H9 (cell line): ENCODE measurements around the gene LBX2. TPM values are rescaled to one million over a fixed set of nuclear protein-coding genes. Genes with fewer than 3 reads are reported as not detected.

Source experiments
- DNase-seq: peaks from one replicate; pipeline ENCODE4 v3.0.0-alpha.2; 2017
- H2AFZ ChIP-seq: one replicate; pipeline ENCODE4 v1.6.1; 2013; ENCODE audit warnings: mild to moderate bottlenecking, low read length, control low read depth, moderate library complexity
- H2AK5ac ChIP-seq: 2 replicates; pipeline ENCODE4 v1.6.1; 2013; ENCODE audit warnings: low read length, control low read depth, mixed read lengths; ENCODE audit not compliant: insufficient read length
- H2BK120ac ChIP-seq: one replicate; pipeline ENCODE4 v1.6.1; 2013; ENCODE audit warnings: low read depth, mild to moderate bottlenecking, low read length, control low read depth, inconsistent platforms; ENCODE audit not compliant: poor library complexity, severe bottlenecking
- H2BK12ac ChIP-seq: 2 replicates; pipeline ENCODE4 v1.6.1; 2013; ENCODE audit warnings: low read length, control low read depth, mixed read lengths, low read depth; ENCODE audit not compliant: insufficient read length
- H2BK15ac ChIP-seq: 2 replicates; pipeline ENCODE4 v1.6.1; 2013; ENCODE audit warnings: low read depth, low read length, control low read depth
- H2BK20ac ChIP-seq: one replicate; pipeline ENCODE4 v1.6.1; 2013; ENCODE audit warnings: low read depth, mild to moderate bottlenecking, low read length, control low read depth, inconsistent platforms; ENCODE audit not compliant: poor library complexity, severe bottlenecking
- H2BK5ac ChIP-seq: 2 replicates; pipeline ENCODE4 v1.6.1; 2013; ENCODE audit warnings: low read length, control low read depth, mixed read lengths; ENCODE audit not compliant: insufficient read length
- H3K14ac ChIP-seq: 2 replicates; pipeline ENCODE4 v1.6.1; 2013; ENCODE audit warnings: low read length, control low read depth; ENCODE audit not compliant: insufficient read depth
- H3K18ac ChIP-seq: 2 replicates; pipeline ENCODE4 v1.6.1; 2013; ENCODE audit warnings: low read depth, mild to moderate bottlenecking, mixed read lengths, low read length, control low read depth; ENCODE audit not compliant: insufficient read length
- H3K23ac ChIP-seq: 2 replicates; pipeline ENCODE4 v1.6.1; 2013; ENCODE audit warnings: low read length, control low read depth, mixed read lengths, low read depth; ENCODE audit not compliant: insufficient read length
- H3K23me2 ChIP-seq: 2 replicates; pipeline ENCODE4 v1.6.1; 2013; ENCODE audit warnings: low read depth, mild to moderate bottlenecking, mixed read lengths, low read length, control low read depth; ENCODE audit not compliant: insufficient read length, poor library complexity, severe bottlenecking
- H3K27ac ChIP-seq: 2 replicates; pipeline ENCODE4 v1.5.1; 2013; ENCODE audit warnings: low read length, control low read depth, mixed read lengths, low read depth; ENCODE audit not compliant: insufficient read length
- H3K27me3 ChIP-seq: 2 replicates; pipeline ENCODE4 v1.6.1; 2013; ENCODE audit warnings: low read length, control low read depth, inconsistent platforms; ENCODE audit not compliant: insufficient read depth
- H3K4ac ChIP-seq: 2 replicates; pipeline ENCODE4 v1.6.1; 2013; ENCODE audit warnings: low read depth, mild to moderate bottlenecking, control low read depth, inconsistent platforms, low read length, moderate library complexity
- H3K4me1 ChIP-seq: 2 replicates; pipeline ENCODE4 v1.6.1; 2013; ENCODE audit warnings: low read length, control low read depth, inconsistent platforms; ENCODE audit not compliant: insufficient read depth
- H3K4me2 ChIP-seq: 2 replicates; pipeline ENCODE4 v1.6.1; 2013; ENCODE audit warnings: low read length, control low read depth, mixed read lengths; ENCODE audit not compliant: insufficient read length, insufficient read depth
- H3K56ac ChIP-seq: 2 replicates; pipeline ENCODE4 v1.6.1; 2013; ENCODE audit warnings: low read depth, mild to moderate bottlenecking, mixed read lengths, low read length, control low read depth; ENCODE audit not compliant: insufficient read length
- H3K79me1 ChIP-seq: 2 replicates; pipeline ENCODE4 v1.6.1; 2013; ENCODE audit warnings: low read depth, mild to moderate bottlenecking, moderate library complexity, low read length, control low read depth, inconsistent platforms; ENCODE audit not compliant: insufficient read depth, poor library complexity, severe bottlenecking
- H3K79me2 ChIP-seq: 2 replicates; pipeline ENCODE4 v1.6.1; 2013; ENCODE audit warnings: low read length, control low read depth, inconsistent platforms; ENCODE audit not compliant: insufficient read depth
- H3K9ac ChIP-seq: 2 replicates; pipeline ENCODE4 v1.6.1; 2013; ENCODE audit warnings: low read length, control low read depth, mixed read lengths; ENCODE audit not compliant: insufficient read length; ENCODE audit errors: extremely low read depth
- H3K9me3 ChIP-seq: one replicate; pipeline ENCODE4 v1.6.1; 2013; ENCODE audit warnings: low read depth, low read length, inconsistent platforms; ENCODE audit not compliant: control insufficient read depth
- H3T11ph ChIP-seq: one replicate; pipeline ENCODE4 v1.6.1; 2013; ENCODE audit warnings: mild to moderate bottlenecking, low read length, control low read depth, inconsistent platforms
- H4K20me1 ChIP-seq: one replicate; pipeline ENCODE4 v1.6.1; 2013; ENCODE audit not compliant: control insufficient read depth, insufficient read length, insufficient read depth
- H4K5ac ChIP-seq: 2 replicates; pipeline ENCODE4 v1.6.1; 2013; ENCODE audit warnings: low read depth, mild to moderate bottlenecking, mixed read lengths, low read length, control low read depth; ENCODE audit not compliant: insufficient read length
- H4K8ac ChIP-seq: replicated peaks from 2 replicates; pipeline ENCODE4 v1.6.1; 2013; ENCODE audit warnings: low read length, control low read depth, mixed read lengths, low read depth; ENCODE audit not compliant: insufficient read length
- H4K91ac ChIP-seq: 2 replicates; pipeline ENCODE4 v1.6.1; 2013; ENCODE audit warnings: low read depth, mild to moderate bottlenecking, moderate library complexity, mixed read lengths, low read length, control low read depth; ENCODE audit not compliant: insufficient read length
- H3K27ac Mint-ChIP-seq, 3 experiments: 2 replicates in 2 of 3; 3 replicates in 1 of 3; pipeline ENCODE4 v1.8.0; 2020 to 2021; ENCODE audit warnings: mixed read lengths in 3 of 3, mild to moderate bottlenecking in 1 of 3, moderate library complexity in 1 of 3
- H3K27me3 Mint-ChIP-seq: 2 replicates; pipeline ENCODE4 v1.8.0; 2021; ENCODE audit warnings: low read depth, mild to moderate bottlenecking, moderate library complexity, mixed read lengths
- H3K36me3 Mint-ChIP-seq, 3 experiments: 2 replicates in 2 of 3; 3 replicates in 1 of 3; pipeline ENCODE4 v1.8.0; 2020 to 2021; ENCODE audit warnings: low read depth in 3 of 3, mixed read lengths in 3 of 3; ENCODE audit not compliant: insufficient read depth in 1 of 3
- H3K4me1 Mint-ChIP-seq, 2 experiments: 2 replicates each; pipeline ENCODE4 v1.8.0; 2020; ENCODE audit warnings: mixed read lengths in 2 of 2
- H3K4me3 Mint-ChIP-seq, 2 experiments: 2 replicates in 1 of 2; 3 replicates in 1 of 2; pipeline ENCODE4 v1.8.0; 2020 to 2021; ENCODE audit warnings: mild to moderate bottlenecking in 2 of 2, mixed read lengths in 2 of 2, moderate library complexity in 1 of 2
- H3K9me3 Mint-ChIP-seq, 2 experiments: 2 replicates in 1 of 2; 3 replicates in 1 of 2; pipeline ENCODE4 v1.8.0; 2020; ENCODE audit warnings: mild to moderate bottlenecking in 2 of 2, mixed read lengths in 2 of 2, moderate library complexity in 1 of 2
- WGBS: extraction: QIAGEN DNeasy Blood & Tissue Kit; methylation state at CpG from one replicate; pipeline ENCODE4 v1.1.7; 2013; ENCODE audit warnings: missing lambda C conversion rate, low lambda C conversion rate, mixed read lengths; ENCODE audit not compliant: insufficient read length; ENCODE audit errors: extremely low coverage; 5-methylcytosine and 5-hydroxymethylcytosine counted together
- total RNA-seq: library from RNA; stranded (reverse); gene quantifications from 2 replicates; pipeline ENCODE4 v1.2.1, GENCODE V29; 2021
- TF ChIP-seq, protein P1 (sequence below): fragments of 200-600 bp; sonication (generic); conservative IDR thresholded peaks from 3 replicates; pipeline ENCODE4 v1.8.0; 2021; ENCODE audit warnings: antibody characterized with exemption, mild to moderate bottlenecking

The LBX2 gene
- total RNA-seq, 1 experiment from 2014 or later: 1.1 TPM

DNA sequence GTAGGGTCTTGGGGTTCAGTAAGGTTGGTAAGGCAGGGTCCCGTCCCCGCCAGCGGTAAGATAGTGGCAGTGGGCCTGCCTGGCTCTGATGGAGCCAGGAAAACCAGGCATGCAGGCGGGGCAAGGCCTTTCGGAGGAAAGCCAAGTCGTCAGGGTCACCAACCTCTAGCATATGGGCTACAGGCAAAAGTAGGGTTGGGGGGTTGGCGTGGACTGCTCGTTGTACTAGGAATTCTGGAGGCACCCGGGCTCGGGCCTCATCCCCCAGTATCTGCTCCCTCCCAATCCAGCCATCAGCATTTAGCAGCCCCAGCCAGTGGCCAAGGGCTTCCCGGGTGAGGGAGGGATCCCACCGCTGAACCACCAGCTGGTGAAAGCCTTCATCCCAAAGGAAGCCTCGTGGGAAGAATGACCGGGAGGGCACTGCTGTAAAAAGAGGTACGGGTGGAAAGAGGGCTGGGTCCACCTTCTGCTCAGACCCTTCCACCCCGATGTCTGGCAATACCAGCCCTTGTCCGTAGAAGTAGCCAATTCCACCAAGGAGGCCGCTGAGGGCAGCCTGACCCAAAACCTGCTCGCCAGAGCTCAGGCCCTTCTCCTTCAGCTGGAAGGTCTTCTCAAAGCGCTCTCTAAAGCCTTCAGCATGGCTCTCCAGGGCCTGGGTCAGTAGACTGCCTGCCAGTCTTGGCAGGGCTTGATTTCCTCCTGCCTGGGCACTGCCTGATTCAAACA lies 37.2 kb downstream of the LBX2 start:
- TF ChIP-seq, protein P1, sequence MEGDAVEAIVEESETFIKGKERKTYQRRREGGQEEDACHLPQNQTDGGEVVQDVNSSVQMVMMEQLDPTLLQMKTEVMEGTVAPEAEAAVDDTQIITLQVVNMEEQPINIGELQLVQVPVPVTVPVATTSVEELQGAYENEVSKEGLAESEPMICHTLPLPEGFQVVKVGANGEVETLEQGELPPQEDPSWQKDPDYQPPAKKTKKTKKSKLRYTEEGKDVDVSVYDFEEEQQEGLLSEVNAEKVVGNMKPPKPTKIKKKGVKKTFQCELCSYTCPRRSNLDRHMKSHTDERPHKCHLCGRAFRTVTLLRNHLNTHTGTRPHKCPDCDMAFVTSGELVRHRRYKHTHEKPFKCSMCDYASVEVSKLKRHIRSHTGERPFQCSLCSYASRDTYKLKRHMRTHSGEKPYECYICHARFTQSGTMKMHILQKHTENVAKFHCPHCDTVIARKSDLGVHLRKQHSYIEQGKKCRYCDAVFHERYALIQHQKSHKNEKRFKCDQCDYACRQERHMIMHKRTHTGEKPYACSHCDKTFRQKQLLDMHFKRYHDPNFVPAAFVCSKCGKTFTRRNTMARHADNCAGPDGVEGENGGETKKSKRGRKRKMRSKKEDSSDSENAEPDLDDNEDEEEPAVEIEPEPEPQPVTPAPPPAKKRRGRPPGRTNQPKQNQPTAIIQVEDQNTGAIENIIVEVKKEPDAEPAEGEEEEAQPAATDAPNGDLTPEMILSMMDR: no peak
- no peak overlapping the region for H3K23ac ChIP-seq
- no peaks in the 10 kb centered on the region for H3K27me3 Mint-ChIP-seq
- H3K9me3 ChIP-seq: no peaks in the 10 kb centered on the region
- peaks cover 2% of the 10 kb centered on the region for H4K20me1 ChIP-seq
- no peaks in the 10 kb centered on the region; the same call in 1 of the 2 replicates for H3K79me2 ChIP-seq
- H2BK120ac ChIP-seq: no peak overlapping the region
- H3K4me3 Mint-ChIP-seq: no peak overlapping the region
- H3K4me1 Mint-ChIP-seq: peaks cover 12 to 18% of the 10 kb centered on the region in 2 experiments
- WGBS: no CpG with 5 or more reads among the region's 20 CpGs
- no peak overlapping the region for H4K8ac ChIP-seq
- no peak overlapping the region for H2BK20ac ChIP-seq
- H2BK15ac ChIP-seq: no peak overlapping the region
- no peak overlapping the region for H4K91ac ChIP-seq
- no peaks in the 10 kb centered on the region for H3K9me3 Mint-ChIP-seq
- H4K5ac ChIP-seq: no peak overlapping the region
- no peak overlapping the region for H3K18ac ChIP-seq
- no peak overlapping the region for H3K9ac ChIP-seq
- H2AFZ ChIP-seq: no peak overlapping the region
- H3K4me2 ChIP-seq: no peak overlapping the region
- H3K27ac ChIP-seq: no peak overlapping the region
- H2BK5ac ChIP-seq: no peak overlapping the region
- H3K27me3 ChIP-seq: no peaks in the 10 kb centered on the region
- peaks cover 8% of the 10 kb centered on the region for H3K23me2 ChIP-seq
- peaks cover 10 to 29% (median 24%) of the 10 kb centered on the region in 3 experiments; a peak in 6 of 7 replicates for H3K36me3 Mint-ChIP-seq
- no peak overlapping the region for H3K56ac ChIP-seq
- H3K4ac ChIP-seq: no peak overlapping the region
- H3K4me1 ChIP-seq: peaks cover 2% of the 10 kb centered on the region; the same call in 1 of the 2 replicates
- no peak overlapping the region; the same call in 1 of the 2 replicates for H3K14ac ChIP-seq
- no peak overlapping the region for H2AK5ac ChIP-seq
- no peak overlapping the region for H3T11ph ChIP-seq
- no peak for DNase-seq
- H3K27ac Mint-ChIP-seq: no peak overlapping the region
- no peak overlapping the region for H2BK12ac ChIP-seq
- peaks cover 4% of the 10 kb centered on the region for H3K79me1 ChIP-seq
